GM12864 (cell line): ENCODE data around the gene TTI1.

Experiments
- DNase-seq: peaks from one replicate; pipeline ENCODE4 v3.0.0-alpha.2; 2011; ENCODE audit warnings: low read depth
- H3K4me3 ChIP-seq: 2 replicates; pipeline ENCODE4 v1.5.1; 2011; ENCODE audit warnings: mild to moderate bottlenecking, low read depth, low read length, control low read depth
- CTCF ChIP-seq: IDR thresholded peaks from 2 replicates; pipeline ENCODE4 v1.5.1; 2011; ENCODE audit warnings: low read depth, mild to moderate bottlenecking, moderate library complexity, low read length, control low read depth, inconsistent platforms; ENCODE audit errors: missing control alignments

Gene TTI1

GRCh38 chr20:38031957-38032356 is 1.3 kb downstream of the TTI1 start:
- H3K4me3 ChIP-seq: peak overlapping the region; percentile 85; the same call in 1 of the 2 replicates
- no peak for DNase-seq
- no peak for TF ChIP-seq CTCF

GRCh38 chr20:38029453-38029852 is 3.8 kb downstream of the TTI1 start:
- TF ChIP-seq CTCF: no peak
- no peak for DNase-seq
- no peak overlapping the region for H3K4me3 ChIP-seq

GRCh38 chr20:38024496-38024895 is 8.8 kb downstream of the TTI1 start:
- H3K4me3 ChIP-seq: no peak overlapping the region
- no peak for TF ChIP-seq CTCF
- no peak for DNase-seq

GRCh38 chr20:38023181-38024001 is 9.9 kb downstream of the TTI1 start:
- DNase-seq: no peak
- no peak for TF ChIP-seq CTCF
- no peak overlapping the region for H3K4me3 ChIP-seq

- no peak for TF ChIP-seq CTCF
- no peak overlapping the region for H3K4me3 ChIP-seq
- DNase-seq: no peak
Measured at GRCh38 chr20:38021087-38021772, 12.0 kb downstream of the TTI1 start.

GRCh38 chr20:38018385-38018784 is 14.9 kb downstream of the TTI1 start:
- no peak overlapping the region for H3K4me3 ChIP-seq
- no peak for DNase-seq
- TF ChIP-seq CTCF: no peak
